ENCODE results near the gene CLDN9. TPM values are rescaled to one million over a fixed set of nuclear protein-coding genes. Genes with fewer than 3 reads are reported as not detected.
A peak's percentile ranks its signal among the peaks of the same experiment; 100 is the strongest.

The CLDN9 gene
- total RNA-seq, 2 donors from 2014 or later = 0.40 to 0.42 TPM

GRCh38 chr16:3013491-3013951, 798 bp downstream of the CLDN9 start:
- no peak for ATAC-seq
- intact Hi-C loops (cut with DNase I, micrococcal nuclease) = no loop called here
- DNase-seq = no peak

GRCh38 chr16:3013998-3014690, 1.4 kb downstream of the CLDN9 start:
- intact Hi-C loops (cut with DNase I, micrococcal nuclease) = no loop called here
- no peak for ATAC-seq
- no peak for DNase-seq

- intact Hi-C loops (cut with DNase I, micrococcal nuclease) = no loop called here
- no peak for ATAC-seq
- no peak for DNase-seq
Measured at GRCh38 chr16:3014971-3015370, 2.2 kb downstream of the CLDN9 start.

GRCh38 chr16:3015865-3016521, 3.3 kb downstream of the CLDN9 start:
- DNase-seq (no peak), ATAC-seq (no peak)
- intact Hi-C loops (cut with DNase I, micrococcal nuclease) = no loop called here

GRCh38 chr16:3017344-3017743, 4.6 kb downstream of the CLDN9 start:
- ATAC-seq (no peak), DNase-seq (no peak)
- intact Hi-C loops (cut with DNase I, micrococcal nuclease) = no loop called here

- no peak for ATAC-seq
- peak; percentile 31 to 51 for DNase-seq
- intact Hi-C loops (cut with DNase I, micrococcal nuclease) = no loop called here
Measured at GRCh38 chr16:3017794-3018506, 5.2 kb downstream of the CLDN9 start, which contains the start of gene CLDN6. TSS of gene CLDN6 (minus strand) at chr16:3018183. CDS start at chr16:3016021, 2,162 bp downstream.

- no peak for ATAC-seq
- no peak for DNase-seq
- intact Hi-C loops (cut with DNase I, micrococcal nuclease) = no loop called here
Measured at GRCh38 chr16:3019594-3020246, 7.0 kb downstream of the CLDN9 start.

GRCh38 chr16:3020247-3020603, 7.5 kb downstream of the CLDN9 start, which contains the start of gene TNFRSF12A:
TSS of gene TNFRSF12A (plus strand) at chr16:3020368. CDS start at chr16:3020398, 30 bp downstream.
- ATAC-seq = peak; percentile 53
- intact Hi-C loops (cut with DNase I, micrococcal nuclease) = no loop called here
- DNase-seq = peak; percentile 68 to 86

- DNase-seq = peak; percentile 73 to 82
- peak; percentile 31 for ATAC-seq
- intact Hi-C loops (cut with DNase I, micrococcal nuclease) = no loop called here
Measured at GRCh38 chr16:3020604-3021448, 8.1 kb downstream of the CLDN9 start.

- peak; percentile 49 for ATAC-seq
- intact Hi-C loops (cut with DNase I, micrococcal nuclease) = no loop called here
Measured at GRCh38 chr16:3021449-3022207, 8.9 kb downstream of the CLDN9 start.

GRCh38 chr16:3022208-3022683, 9.5 kb downstream of the CLDN9 start:
- peak; percentile 20 for ATAC-seq
- intact Hi-C loops (cut with DNase I, micrococcal nuclease) = no loop called here
- peak; percentile 81 to 89 for DNase-seq

More at GRCh38 chr16:3021449-3022207, 8.9 kb downstream of the CLDN9 start:
- DNase-seq = peak; percentile 84 to 91

- intact Hi-C loops (cut with DNase I, micrococcal nuclease) = no loop called here
- DNase-seq (peak; percentile 18 to 41), ATAC-seq (no peak)
Measured at GRCh38 chr16:3022684-3023414, 10.1 kb downstream of the CLDN9 start.

GRCh38 chr16:3023415-3023668, 10.6 kb downstream of the CLDN9 start:
- no peak for DNase-seq
- intact Hi-C loops (cut with DNase I, micrococcal nuclease) = no loop called here
- no peak for ATAC-seq

- peak; percentile 98 to 99 for DNase-seq
- intact Hi-C loops (cut with DNase I, micrococcal nuclease) = no loop called here
- peak; percentile 66 for ATAC-seq
Measured at GRCh38 chr16:3023669-3024478, 11.2 kb downstream of the CLDN9 start, which contains the start of the genes HCFC1R1 and THOC6. TSS of gene HCFC1R1 (minus strand) at chr16:3023942. CDS start at chr16:3023941, 1 bp downstream. TSS of gene THOC6 (plus strand) at chr16:3024035. CDS start at chr16:3024327, 292 bp downstream.

- ATAC-seq (no peak), DNase-seq (no peak)
- intact Hi-C loops (cut with DNase I, micrococcal nuclease) = no loop called here
Measured at GRCh38 chr16:3025032-3026002, 12.6 kb downstream of the CLDN9 start.
